Stimulated activated CD8-positive, alpha-beta memory T cell treated with anti-CD3 and anti-CD28 coated beads, Interleukin-7, amount 100 ng/mL, for 4 hours (primary cell): ENCODE results near the gene CD48.

Experiments used
- DNase-seq, 2 donors: peaks; one replicate each; pipeline ENCODE4 v3.0.0-alpha.2; 2020; ENCODE audit warnings: low read depth in 2 of 2

CD48 gene

DNA sequence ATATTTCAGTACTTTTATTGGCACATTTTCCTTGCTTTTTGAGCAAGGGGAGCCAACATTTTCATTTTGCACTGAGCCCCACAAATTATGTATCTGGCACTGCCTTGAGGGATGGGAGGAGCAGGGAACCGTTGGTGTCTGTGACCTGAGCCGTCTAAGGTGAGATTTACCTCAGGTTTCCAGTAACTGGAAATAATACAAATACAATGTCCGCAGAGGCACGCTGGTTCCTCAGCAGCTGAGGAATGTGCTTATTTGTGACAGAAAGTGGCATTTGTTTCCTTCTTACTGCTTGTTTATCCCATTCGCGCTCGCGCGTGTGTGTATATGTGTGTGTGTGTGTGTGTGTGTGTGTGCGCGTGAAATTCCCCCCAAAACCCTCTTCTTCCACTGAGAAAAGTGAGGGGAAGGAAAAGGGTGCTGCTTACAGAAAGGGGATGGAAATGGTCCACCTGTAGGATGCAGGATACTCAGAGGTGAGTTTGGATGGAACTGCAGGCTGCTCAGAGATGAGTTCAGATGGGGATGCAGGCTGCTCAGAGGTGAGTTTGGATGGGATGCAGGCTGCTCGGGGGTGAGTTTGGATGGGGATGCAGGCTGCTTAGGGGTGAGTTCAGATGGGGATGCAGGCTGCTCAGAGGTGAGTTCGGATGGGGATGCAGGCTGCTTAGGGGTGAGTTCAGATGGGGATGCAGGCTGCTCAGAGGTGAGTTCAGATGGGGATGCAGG is 34.6 kb downstream of the CD48 start:
- DNase-seq, result no peak

- DNase-seq, result peak; percentile 61 to 70
Measured at GRCh38 chr1:160675641-160676410, 35.8 kb downstream of the CD48 start.

DNA sequence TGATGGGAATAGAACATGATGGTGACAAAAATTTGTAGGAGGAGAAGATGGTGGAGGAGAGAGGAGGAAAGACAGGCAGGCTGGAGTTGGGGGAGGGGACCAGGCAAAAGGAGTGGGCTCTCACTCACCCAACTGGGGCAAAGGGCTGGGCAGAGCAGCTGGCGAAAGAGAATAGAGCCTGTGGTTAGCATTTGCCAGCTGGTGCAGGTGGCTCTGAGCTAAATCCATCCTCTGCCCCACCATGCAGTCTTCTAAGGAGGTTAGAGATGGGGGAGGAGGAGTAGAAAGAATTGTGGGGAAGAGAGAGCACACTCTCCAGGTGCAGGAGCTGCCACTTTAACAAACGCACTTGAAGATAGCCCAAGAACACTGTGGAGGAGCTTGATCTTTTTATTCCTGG is 37.2 kb downstream of the CD48 start:
- DNase-seq, result no peak

- no peak for DNase-seq
Measured at GRCh38 chr1:160672789-160673695, 38.6 kb downstream of the CD48 start.

DNA sequence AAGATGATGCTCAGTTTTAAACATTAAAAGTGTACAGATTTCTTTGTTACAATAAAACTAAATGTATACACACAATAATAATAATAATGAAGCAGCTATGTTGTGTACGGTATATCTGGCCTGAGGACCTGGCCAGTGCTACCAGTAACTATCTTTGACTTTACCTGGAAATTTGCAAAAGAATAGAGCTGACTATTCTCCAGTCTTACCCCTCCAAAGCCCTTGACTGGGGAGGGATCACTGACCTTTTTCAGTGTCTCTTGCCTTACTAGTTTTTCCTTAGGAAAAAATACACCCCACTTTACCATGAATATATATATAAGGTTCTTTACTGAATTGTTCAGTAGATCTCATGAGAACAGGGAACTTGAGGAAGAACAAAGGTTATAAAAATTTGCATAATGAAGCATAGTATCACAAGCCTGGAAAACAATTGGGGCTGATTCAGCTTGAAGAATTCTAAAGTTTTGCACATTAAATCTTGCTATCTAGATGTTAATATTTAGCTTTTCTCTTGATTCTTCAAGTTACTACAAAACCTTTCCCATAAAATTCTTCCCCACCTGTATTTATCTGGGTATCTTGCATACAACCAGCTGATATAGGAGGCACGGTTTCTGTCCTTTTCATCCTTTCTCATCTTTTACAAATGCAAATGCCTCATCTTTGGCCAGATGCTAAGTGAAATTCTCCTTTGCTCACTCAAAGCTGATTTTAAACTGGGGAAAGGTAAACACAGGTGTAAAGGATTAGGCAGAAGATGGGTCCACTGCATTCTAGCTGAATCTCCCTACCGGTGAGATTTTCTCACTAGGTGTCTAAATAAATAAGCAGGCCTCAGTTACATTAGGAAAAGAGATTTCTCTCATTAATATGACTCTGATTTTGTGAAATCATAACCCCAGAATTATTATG is 39.8 kb downstream of the CD48 start:
- no peak for DNase-seq

DNA sequence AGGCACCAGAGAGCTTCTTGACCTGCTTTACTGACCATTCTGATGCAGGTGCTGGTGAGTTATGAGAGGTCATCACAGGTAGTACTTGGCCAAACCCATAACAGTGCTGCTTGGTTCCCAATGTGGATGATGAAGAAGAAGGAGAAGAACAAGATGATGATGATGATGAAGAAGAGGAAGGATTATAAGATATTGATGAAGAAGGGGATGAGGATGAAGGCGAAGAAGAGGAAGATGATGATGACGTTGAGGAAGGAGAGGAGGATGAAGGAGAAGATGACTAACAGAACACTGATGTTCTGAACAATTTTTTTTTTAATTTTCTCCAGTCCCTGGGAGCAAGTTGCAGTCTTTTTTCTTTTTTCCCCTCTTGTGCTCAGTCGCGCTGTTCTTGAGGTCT is 40.9 kb downstream of the CD48 start:
- no peak for DNase-seq

- no peak for DNase-seq
Measured at GRCh38 chr1:160669802-160670201, 41.8 kb downstream of the CD48 start.

GRCh38 chr1:160669276-160669675 is 42.3 kb downstream of the CD48 start:
- DNase-seq, result no peak

- DNase-seq, result no peak
Measured at GRCh38 chr1:160667896-160668295, 43.7 kb downstream of the CD48 start.

DNA sequence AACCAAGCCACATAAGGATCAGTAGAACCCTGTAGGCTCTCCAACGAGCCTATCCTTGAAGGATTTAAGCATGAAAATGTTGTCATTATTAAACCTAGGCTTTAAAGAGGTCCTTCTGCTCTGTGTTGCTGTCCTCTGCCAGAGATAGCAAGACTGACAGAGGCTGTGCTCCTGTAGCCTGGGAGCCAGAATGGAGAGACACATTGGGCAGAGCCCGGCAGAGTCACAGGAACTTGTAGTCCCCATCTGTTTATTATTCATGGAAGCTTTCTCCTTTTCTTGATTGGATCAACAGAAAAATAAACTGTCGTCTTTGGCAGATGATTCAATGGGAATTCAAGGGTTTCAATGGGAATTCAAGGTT is 45.6 kb downstream of the CD48 start:
- DNase-seq, result no peak

DNA sequence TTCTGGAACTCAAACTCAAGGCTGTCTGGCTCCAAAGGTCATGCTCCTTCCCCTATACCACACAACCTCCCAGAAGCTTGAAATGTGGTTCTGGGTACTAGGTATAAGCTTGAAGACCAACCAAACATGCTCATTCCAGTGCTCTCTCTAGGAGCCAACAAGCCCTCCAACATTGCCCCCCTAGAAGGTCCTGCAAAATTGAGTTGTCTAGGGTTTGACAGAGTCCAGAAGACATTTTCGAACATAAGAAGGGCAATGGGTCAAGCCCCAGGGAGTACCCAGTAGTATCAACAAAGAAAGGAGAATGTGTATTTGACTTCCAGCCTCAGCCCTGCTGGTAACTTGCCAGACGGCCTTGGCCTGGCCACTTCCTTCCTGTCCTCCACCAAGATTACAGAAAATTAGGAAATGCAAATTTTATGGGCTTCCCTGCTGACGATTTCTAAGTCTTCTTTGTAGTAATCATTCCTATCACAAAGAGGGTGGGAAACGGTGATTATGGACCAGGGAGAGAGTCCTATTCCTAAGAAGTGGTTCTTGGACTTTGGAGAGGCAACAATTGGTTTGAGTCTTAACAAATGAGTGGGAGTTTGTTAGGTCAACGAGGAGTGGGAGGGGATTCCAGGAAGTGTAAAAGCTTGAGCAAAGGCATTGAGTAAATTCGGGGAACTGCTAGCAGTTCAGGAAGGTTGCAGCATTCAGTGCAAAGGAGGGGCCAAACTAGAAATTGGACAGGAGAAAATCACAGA is 46.1 kb downstream of the CD48 start:
- no peak for DNase-seq

DNA sequence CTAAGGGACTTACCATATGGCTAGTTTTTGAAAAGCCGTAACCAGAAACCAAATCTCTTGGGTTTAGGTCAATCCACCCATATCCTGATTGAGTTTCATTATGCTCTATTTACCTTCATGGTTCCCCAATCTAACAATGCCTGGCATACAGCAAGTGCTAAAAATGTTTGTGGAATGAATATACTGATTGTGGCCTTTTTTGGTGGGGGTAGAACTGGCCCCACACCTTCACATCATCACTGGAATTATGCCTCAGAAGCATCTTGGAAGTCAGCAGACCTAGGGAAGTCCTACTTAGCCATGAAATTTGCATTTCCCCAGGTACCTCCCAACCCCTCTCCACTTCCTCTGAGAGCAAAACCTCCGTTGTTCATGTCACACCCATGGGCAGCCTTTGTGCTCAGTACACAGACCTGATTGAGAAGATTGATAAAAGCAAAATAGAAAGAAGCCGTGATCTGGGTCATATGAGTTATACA is 47.0 kb downstream of the CD48 start:
- no peak for DNase-seq

DNA sequence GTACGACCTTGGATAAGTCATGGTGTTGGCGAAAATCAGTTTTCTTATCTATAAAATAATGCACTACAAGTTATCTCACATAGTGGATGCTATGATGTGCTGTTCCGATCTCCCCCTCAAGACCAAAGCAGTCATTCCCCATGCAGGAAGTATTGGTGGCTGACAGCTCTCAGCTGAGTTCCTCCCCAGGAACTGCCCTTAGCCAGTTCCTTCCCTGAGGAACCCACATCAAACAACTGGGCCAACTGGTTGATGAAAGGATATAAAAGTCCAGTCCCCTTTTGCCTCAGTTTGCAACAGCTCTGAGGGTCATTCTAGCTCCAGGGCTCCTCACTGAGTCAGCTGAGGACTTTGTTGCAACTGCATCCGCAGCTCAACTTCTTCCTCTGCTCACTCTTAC is 48.7 kb downstream of the CD48 start:
- DNase-seq, result no peak

DNA sequence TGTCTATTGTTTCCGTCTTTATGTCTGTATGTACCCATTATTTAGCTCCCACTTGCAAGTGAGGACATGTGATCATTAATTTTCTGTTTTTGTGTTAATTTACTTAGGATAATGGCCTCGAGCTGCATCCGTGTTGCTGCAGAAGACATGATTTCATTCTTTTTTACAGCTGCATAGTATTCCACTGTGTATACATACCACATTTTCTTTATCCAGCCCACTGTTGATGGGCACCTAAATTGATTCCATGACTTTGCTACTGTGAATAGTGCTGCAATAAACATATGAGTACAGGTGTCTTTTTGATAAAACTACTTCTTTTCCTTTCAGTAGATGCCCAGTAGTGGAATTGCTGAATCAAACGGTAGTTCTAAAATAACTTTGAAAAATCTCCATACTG is 52.1 kb downstream of the CD48 start:
- no peak for DNase-seq

- DNase-seq, result no peak
Measured at GRCh38 chr1:160658814-160659193, 52.8 kb downstream of the CD48 start.

GRCh38 chr1:160658162-160658813 is 53.3 kb downstream of the CD48 start:
- no peak for DNase-seq

GRCh38 chr1:160657250-160657781 is 54.3 kb downstream of the CD48 start:
- DNase-seq, result no peak

DNA sequence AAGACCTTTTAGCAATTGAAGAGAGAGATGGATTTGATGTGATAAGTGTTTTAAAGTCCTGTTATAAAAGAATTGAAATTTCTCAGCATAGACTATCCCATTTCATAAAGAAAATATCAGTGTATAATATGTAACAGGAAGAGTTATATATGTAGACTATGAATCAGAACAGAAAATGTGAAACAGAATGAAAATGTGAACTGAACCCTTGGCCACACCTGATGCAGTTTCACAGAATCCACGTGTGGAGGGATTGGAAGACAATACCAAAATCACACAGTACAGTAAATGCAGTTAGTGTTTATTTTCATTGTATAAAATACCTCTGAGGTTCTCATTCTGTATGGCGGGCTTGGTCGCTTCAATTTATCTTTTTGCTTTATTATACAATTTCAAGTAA is 54.9 kb downstream of the CD48 start:
- no peak for DNase-seq

- DNase-seq, result no peak
Measured at GRCh38 chr1:160653620-160654016, 58.0 kb downstream of the CD48 start.
